ENCODE measurements around the gene NUFIP1. TPM values are rescaled to one million over a fixed set of nuclear protein-coding genes. Genes with fewer than 3 reads are reported as not detected.

Gene NUFIP1
- total RNA-seq, 4 donors from 2014 or later, result 2.5 to 4.7 (median 3.0) TPM

DNA sequence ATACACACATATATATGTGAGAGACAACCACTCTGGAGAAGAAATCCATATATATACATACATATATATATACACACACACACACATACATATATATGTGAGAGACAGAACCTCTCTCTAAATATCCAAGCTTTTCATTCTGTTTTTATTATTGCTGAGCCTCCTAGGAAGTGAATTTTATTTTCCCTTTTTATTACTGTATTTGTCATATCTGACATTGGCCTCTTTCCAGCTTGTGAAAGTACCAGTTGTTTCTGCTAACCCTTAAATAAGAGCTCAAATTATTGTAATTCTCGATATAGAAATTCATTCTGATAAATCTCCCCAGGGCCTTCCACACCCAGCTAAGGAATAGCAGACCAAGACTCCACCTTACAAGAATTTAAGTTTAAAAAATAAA, 81.0 kb downstream of the NUFIP1 start:
- peaks cover 18 to 57% (median 34%) of the 10 kb centered on the region in 3 donors for H3K4me1 ChIP-seq
- ATAC-seq, result no peak
- WGBS, 2 donors (ENCODE audit: low coverage in 1 of 2), result 11% methylated on average over 1 of the region's 1 CpG; no CpG with 5 or more reads in 1 of the 2 donors
- no peak overlapping the region for H3K4me3 ChIP-seq
- peak overlapping the region in 2 of 4 donors; percentile 89 to 90 for H3K27ac ChIP-seq
- TF ChIP-seq POLR2AphosphoS5 (IDR thresholded peaks at IDR 0.05) (no peak), POLR2A (IDR thresholded peaks at IDR 0.05) (no peak), EP300 (IDR thresholded peaks at IDR 0.05) (no peak)
- TF ChIP-seq, protein P1, sequence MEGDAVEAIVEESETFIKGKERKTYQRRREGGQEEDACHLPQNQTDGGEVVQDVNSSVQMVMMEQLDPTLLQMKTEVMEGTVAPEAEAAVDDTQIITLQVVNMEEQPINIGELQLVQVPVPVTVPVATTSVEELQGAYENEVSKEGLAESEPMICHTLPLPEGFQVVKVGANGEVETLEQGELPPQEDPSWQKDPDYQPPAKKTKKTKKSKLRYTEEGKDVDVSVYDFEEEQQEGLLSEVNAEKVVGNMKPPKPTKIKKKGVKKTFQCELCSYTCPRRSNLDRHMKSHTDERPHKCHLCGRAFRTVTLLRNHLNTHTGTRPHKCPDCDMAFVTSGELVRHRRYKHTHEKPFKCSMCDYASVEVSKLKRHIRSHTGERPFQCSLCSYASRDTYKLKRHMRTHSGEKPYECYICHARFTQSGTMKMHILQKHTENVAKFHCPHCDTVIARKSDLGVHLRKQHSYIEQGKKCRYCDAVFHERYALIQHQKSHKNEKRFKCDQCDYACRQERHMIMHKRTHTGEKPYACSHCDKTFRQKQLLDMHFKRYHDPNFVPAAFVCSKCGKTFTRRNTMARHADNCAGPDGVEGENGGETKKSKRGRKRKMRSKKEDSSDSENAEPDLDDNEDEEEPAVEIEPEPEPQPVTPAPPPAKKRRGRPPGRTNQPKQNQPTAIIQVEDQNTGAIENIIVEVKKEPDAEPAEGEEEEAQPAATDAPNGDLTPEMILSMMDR (IDR thresholded peaks at IDR 0.05), result no peak
- peaks cover 0 to 7% (median 0%) of the 10 kb centered on the region in 3 donors for H3K9me3 ChIP-seq
- H3K36me3 ChIP-seq, result no peaks in the 10 kb centered on the region
- H3K27me3 ChIP-seq, result no peaks in the 10 kb centered on the region

- TF ChIP-seq POLR2A (IDR thresholded peaks at IDR 0.05) (no peak), POLR2AphosphoS5 (IDR thresholded peaks at IDR 0.05) (peak; percentile 63)
- H3K27ac ChIP-seq, result peak overlapping the region; percentile 89 to 97 (median 92)
- peaks cover 0 to 7% (median 0%) of the 10 kb centered on the region in 3 donors for H3K9me3 ChIP-seq
- no peaks in the 10 kb centered on the region for H3K27me3 ChIP-seq
- ATAC-seq, result peak; percentile 21
- H3K36me3 ChIP-seq, result no peaks in the 10 kb centered on the region
- 10 to 13% methylated on average over 6 of the region's 6 CpGs for WGBS, 2 donors (ENCODE audit: low coverage in 1 of 2)
- peaks cover 18 to 67% (median 41%) of the 10 kb centered on the region in 3 donors for H3K4me1 ChIP-seq
- no peak overlapping the region for H3K4me3 ChIP-seq
These were observed 82.6 kb downstream of the NUFIP1 start for GRCh38 chr13:44906713-44907112.

- peaks cover 18 to 67% (median 41%) of the 10 kb centered on the region in 3 donors for H3K4me1 ChIP-seq
- no peak for ATAC-seq
These were observed 83.0 kb downstream of the NUFIP1 start for GRCh38 chr13:44906230-44906629.

GRCh38 chr13:44905556-44905955, 83.7 kb downstream of the NUFIP1 start:
- Histone ChIP-seq H3K27me3 (no peaks in the 10 kb centered on the region), H3K27ac (peak overlapping the region; percentile 89 to 97 (median 92)), H3K36me3 (no peaks in the 10 kb centered on the region), H3K4me3 (no peak overlapping the region), H3K4me1 (peaks cover 18 to 67% (median 41%) of the 10 kb centered on the region in 3 donors), H3K9me3 (no peaks in the 10 kb centered on the region)
- 37 to 47% methylated on average over 4 to 5 of the region's 5 CpGs for WGBS, 2 donors (ENCODE audit: low coverage in 1 of 2)
- no peak for ATAC-seq
- TF ChIP-seq POLR2A (IDR thresholded peaks at IDR 0.05) (no peak), POLR2AphosphoS5 (IDR thresholded peaks at IDR 0.05) (no peak)

More at GRCh38 chr13:44906230-44906629, 83.0 kb downstream of the NUFIP1 start:
- no peak overlapping the region for H3K4me3 ChIP-seq
- WGBS, 2 donors (ENCODE audit: low coverage in 1 of 2), result 10 to 38% methylated on average over 2 to 4 of the region's 4 CpGs
- no peaks in the 10 kb centered on the region for H3K36me3 ChIP-seq
- peaks cover 0 to 3% (median 0%) of the 10 kb centered on the region in 3 donors for H3K9me3 ChIP-seq
- TF ChIP-seq POLR2AphosphoS5 (IDR thresholded peaks at IDR 0.05), result no peak
- TF ChIP-seq POLR2A (IDR thresholded peaks at IDR 0.05), result no peak
- TF ChIP-seq, protein P1 (IDR thresholded peaks at IDR 0.05), result no peak
- no peak for TF ChIP-seq EP300 (IDR thresholded peaks at IDR 0.05)
- peak overlapping the region; percentile 89 to 97 (median 92) for H3K27ac ChIP-seq
- H3K27me3 ChIP-seq, result no peaks in the 10 kb centered on the region

DNA sequence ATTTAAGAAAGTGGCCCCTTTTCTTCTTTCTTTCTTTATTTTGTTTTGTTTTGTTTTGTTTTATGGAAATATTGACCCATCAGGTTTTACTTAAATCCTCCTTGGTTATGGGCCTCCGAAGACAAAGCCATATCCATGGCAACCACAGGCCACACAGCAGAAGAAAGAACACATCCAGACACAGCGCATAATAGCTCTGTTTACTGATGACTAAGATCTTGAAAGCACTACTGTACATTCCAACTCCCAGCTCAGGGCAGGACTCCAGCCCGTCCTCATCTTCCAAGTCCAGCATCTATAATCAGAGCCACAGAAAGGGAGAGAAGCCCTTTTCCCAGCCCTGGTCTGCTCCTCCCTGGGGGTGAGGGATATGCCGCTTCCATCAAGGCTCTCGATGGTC, 84.3 kb downstream of the NUFIP1 start:
- 18% methylated on average over 5 of the region's 5 CpGs; no CpG with 5 or more reads in 1 of the 2 donors for WGBS, 2 donors (ENCODE audit: low coverage in 1 of 2)
- no peaks in the 10 kb centered on the region for H3K9me3 ChIP-seq
- no peak overlapping the region for H3K4me3 ChIP-seq
- peak; percentile 66 for ATAC-seq
- H3K36me3 ChIP-seq, result no peaks in the 10 kb centered on the region
- TF ChIP-seq, protein P1 (IDR thresholded peaks at IDR 0.05), result no peak
- TF ChIP-seq POLR2AphosphoS5 (IDR thresholded peaks at IDR 0.05), result peak; percentile 92
- TF ChIP-seq POLR2A (IDR thresholded peaks at IDR 0.05), result no peak
- TF ChIP-seq EP300 (IDR thresholded peaks at IDR 0.05), result no peak
- H3K27me3 ChIP-seq, result no peaks in the 10 kb centered on the region
- peak overlapping the region; percentile 89 to 97 (median 92) for H3K27ac ChIP-seq
- peaks cover 18 to 67% (median 41%) of the 10 kb centered on the region in 3 donors for H3K4me1 ChIP-seq

GRCh38 chr13:44903574-44903985, 85.7 kb downstream of the NUFIP1 start:
- H3K27ac ChIP-seq, result peak overlapping the region; percentile 89 to 97 (median 92)
- peaks cover 18 to 63% (median 41%) of the 10 kb centered on the region in 3 donors for H3K4me1 ChIP-seq
- H3K9me3 ChIP-seq, result no peaks in the 10 kb centered on the region
- H3K36me3 ChIP-seq, result no peaks in the 10 kb centered on the region
- 8 to 24% methylated on average over 1 to 3 of the region's 4 CpGs for WGBS, 2 donors (ENCODE audit: low coverage in 1 of 2)
- TF ChIP-seq POLR2AphosphoS5 (IDR thresholded peaks at IDR 0.05) (peak; percentile 96), POLR2A (IDR thresholded peaks at IDR 0.05) (no peak), EP300 (IDR thresholded peaks at IDR 0.05) (no peak)
- TF ChIP-seq, protein P1 (IDR thresholded peaks at IDR 0.05), result no peak
- H3K4me3 ChIP-seq, result no peak overlapping the region
- peak; percentile 94 for ATAC-seq
- no peaks in the 10 kb centered on the region for H3K27me3 ChIP-seq
